Osteocyte (in vitro differentiated cells): ENCODE measurements around the gene MEF2B. TPM values are rescaled to one million over a fixed set of nuclear protein-coding genes. Genes with fewer than 3 reads are reported as not detected.
A peak's percentile ranks its signal among the peaks of the same experiment; 100 is the strongest.

Experiments used
- DNase-seq: peaks from one replicate; pipeline ENCODE4 v3.0.0; 2021; ENCODE audit warnings: mixed read lengths; ENCODE audit not compliant: unreplicated experiment; ENCODE audit errors: extremely low spot score
- H3K27ac Mint-ChIP-seq: one replicate; pipeline ENCODE4 v1.8.0; 2021; ENCODE audit warnings: mild to moderate bottlenecking, mixed read lengths; ENCODE audit not compliant: unreplicated experiment
- H3K27me3 Mint-ChIP-seq: one replicate; pipeline ENCODE4 v1.8.0; 2021; ENCODE audit warnings: mixed read lengths; ENCODE audit not compliant: unreplicated experiment
- H3K36me3 Mint-ChIP-seq: one replicate; pipeline ENCODE4 v1.8.0; 2021; ENCODE audit warnings: mixed read lengths; ENCODE audit not compliant: unreplicated experiment
- H3K4me1 Mint-ChIP-seq: one replicate; pipeline ENCODE4 v1.8.0; 2021; ENCODE audit warnings: mixed read lengths; ENCODE audit not compliant: unreplicated experiment
- H3K4me3 Mint-ChIP-seq: one replicate; pipeline ENCODE4 v1.8.0; 2021; ENCODE audit warnings: mild to moderate bottlenecking, moderate library complexity, mixed read lengths; ENCODE audit not compliant: unreplicated experiment
- H3K9me3 Mint-ChIP-seq: one replicate; pipeline ENCODE4 v1.8.0; 2021; ENCODE audit warnings: mixed read lengths; ENCODE audit not compliant: unreplicated experiment
- CTCF ChIP-seq: fragments of 200-600 bp; sonication (generic); IDR thresholded peaks from 2 replicates; pipeline ENCODE4 v1.5.0; 2021; ENCODE audit warnings: antibody characterized with exemption, mild to moderate bottlenecking, moderate library complexity
- total RNA-seq: library from RNA; stranded (reverse); gene quantifications from 2 replicates; pipeline ENCODE4 v1.2.1, GENCODE V29; 2021

MEF2B gene
- total RNA-seq, 1 donor from 2014 or later, result 1.6 TPM

GRCh38 chr19:19207637-19208572 lies 37.8 kb upstream of the MEF2B start:
- H3K4me3 Mint-ChIP-seq, result no peak overlapping the region
- TF ChIP-seq CTCF, result no peak
- peaks cover 20% of the 10 kb centered on the region for H3K27me3 Mint-ChIP-seq

GRCh38 chr19:19206938-19207337 lies 36.9 kb upstream of the MEF2B start:
- Mint-ChIP-seq H3K27ac (no peak overlapping the region), H3K4me3 (no peak overlapping the region), H3K36me3 (no peaks in the 10 kb centered on the region), H3K9me3 (no peaks in the 10 kb centered on the region), H3K4me1 (peaks cover 13% of the 10 kb centered on the region), H3K27me3 (peaks cover 16% of the 10 kb centered on the region)
- DNase-seq, result no peak
- no peak for TF ChIP-seq CTCF

More at GRCh38 chr19:19207637-19208572, 37.8 kb upstream of the MEF2B start:
- H3K27ac Mint-ChIP-seq, result no peak overlapping the region
- no peak for DNase-seq
- H3K4me1 Mint-ChIP-seq, result peaks cover 4% of the 10 kb centered on the region
- H3K9me3 Mint-ChIP-seq, result no peaks in the 10 kb centered on the region
- no peaks in the 10 kb centered on the region for H3K36me3 Mint-ChIP-seq

- no peak overlapping the region for H3K27ac Mint-ChIP-seq
- DNase-seq, result no peak
- H3K4me3 Mint-ChIP-seq, result peak overlapping the region; percentile 10
- no peaks in the 10 kb centered on the region for H3K9me3 Mint-ChIP-seq
- H3K27me3 Mint-ChIP-seq, result peaks cover 9% of the 10 kb centered on the region
- TF ChIP-seq CTCF, result no peak
- peaks cover 13% of the 10 kb centered on the region for H3K4me1 Mint-ChIP-seq
- no peaks in the 10 kb centered on the region for H3K36me3 Mint-ChIP-seq
These were observed 35.6 kb upstream of the MEF2B start for GRCh38 chr19:19205416-19206410.

- Mint-ChIP-seq H3K27me3 (peaks cover 7% of the 10 kb centered on the region), H3K4me3 (peak overlapping the region; percentile 90), H3K9me3 (no peaks in the 10 kb centered on the region), H3K27ac (no peak overlapping the region), H3K4me1 (peaks cover 13% of the 10 kb centered on the region), H3K36me3 (peaks cover 3% of the 10 kb centered on the region)
- no peak for DNase-seq
- TF ChIP-seq CTCF, result no peak
These were observed 34.1 kb upstream of the MEF2B start for GRCh38 chr19:19204181-19204580.
